B cell (primary cell): ENCODE results near the gene CLCNKA. TPM values are rescaled to one million over a fixed set of nuclear protein-coding genes. Genes with fewer than 3 reads are reported as not detected.

ENCODE experiments used
- ATAC-seq: fragments of 200-7000 bp; cut with Tn5 transposase; one replicate; pipeline ENCODE4 v1.10.0; 2021; ENCODE audit warnings: low read depth, mild to moderate bottlenecking, moderate number of reproducible peaks, moderate library complexity
- CTCF ChIA-PET: fragments of 350-600 bp; sonication (Branson Sonifier 250); formaldehyde crosslinking; loops from one replicate; lab custom pipeline; 2021; ENCODE audit warnings: antibody characterized with exemption, inconsistent platforms; lab: Charles Lee
- POLR2A ChIA-PET: fragments of 350-600 bp; sonication (Branson Sonifier 250); formaldehyde crosslinking; loops from one replicate; lab custom pipeline; 2021; ENCODE audit warnings: antibody characterized with exemption; lab: Charles Lee
- DNase-seq: peaks from one replicate; pipeline ENCODE4 v3.0.0; 2013
- H2AFZ ChIP-seq: 2 replicates; pipeline ENCODE4 v1.6.1; 2012; ENCODE audit warnings: mild to moderate bottlenecking, low read depth, low read length; ENCODE audit not compliant: insufficient read depth, poor library complexity, severe bottlenecking
- H3K27ac ChIP-seq, 2 donors: 1 replicate in 1 of 2; 2 replicates in 1 of 2; pipeline ENCODE4 v1.5.1; 2012 to 2013; ENCODE audit warnings: low read length in 2 of 2, mild to moderate bottlenecking in 2 of 2, moderate library complexity in 1 of 2
- H3K27me3 ChIP-seq, 4 experiments: fragments of 200-600 bp in 1 of 4; sonication (generic) in 1 of 4; replicated peaks in 1 of 4; 1 replicate in 2 of 4; 2 replicates in 2 of 4; pipeline versions ENCODE4 v1.6.1 to v1.7.0; 2013 to 2016; ENCODE audit warnings: low read length in 3 of 4, mild to moderate bottlenecking in 2 of 4, mixed read lengths in 1 of 4, moderate library complexity in 1 of 4; ENCODE audit not compliant: insufficient read depth in 4 of 4, control insufficient read depth in 3 of 4; ENCODE audit errors: control extremely low read depth in 1 of 4
- H3K36me3 ChIP-seq, 2 experiments: replicated peaks in 1 of 2; 1 replicate in 1 of 2; 2 replicates in 1 of 2; pipeline versions ENCODE4 v1.6.1 to v1.7.1; 2013; ENCODE audit warnings: low read length in 1 of 2; ENCODE audit not compliant: insufficient read depth in 2 of 2, control insufficient read depth in 1 of 2; ENCODE audit errors: control extremely low read depth in 1 of 2, extremely low read depth in 1 of 2
- H3K4me1 ChIP-seq, 2 donors: fragments of 200-600 bp in 1 of 2; sonication (generic) in 1 of 2; 1 replicate in 1 of 2; 2 replicates in 1 of 2; pipeline versions ENCODE4 v1.5.1 to v1.6.1; 2013 to 2017; ENCODE audit warnings: low read length in 2 of 2; ENCODE audit not compliant: control insufficient read depth in 2 of 2, insufficient read depth in 2 of 2
- H3K4me2 ChIP-seq: replicated peaks from 2 replicates; pipeline ENCODE3; 2012; ENCODE audit warnings: mild to moderate bottlenecking, low read depth, low read length; ENCODE audit not compliant: poor library complexity, severe bottlenecking
- H3K4me3 ChIP-seq, 5 experiments: fragments of 200-600 bp in 1 of 5; sonication (generic) in 1 of 5; 1 replicate in 3 of 5; 2 replicates in 2 of 5; pipeline versions ENCODE4 v1.5.1 to v1.7.0; 2011 to 2016; ENCODE audit warnings: low read length in 4 of 5, mild to moderate bottlenecking in 4 of 5, low read depth in 2 of 5, control low read depth in 1 of 5, moderate library complexity in 1 of 5; ENCODE audit not compliant: insufficient read depth in 1 of 5; ENCODE audit errors: control extremely low read depth in 1 of 5, extremely low read depth in 1 of 5
- H3K79me2 ChIP-seq: fragments of 200-600 bp; sonication (generic); one replicate; pipeline ENCODE4 v1.6.0; 2016; ENCODE audit warnings: low read length; ENCODE audit not compliant: control insufficient read depth, insufficient read depth
- H3K9ac ChIP-seq: fragments of 200-600 bp; sonication (generic); 2 replicates; pipeline ENCODE4 v1.6.1; 2017; ENCODE audit warnings: mild to moderate bottlenecking, low read length, moderate library complexity
- H3K9me3 ChIP-seq, 3 donors: one replicate each; pipeline versions ENCODE4 v1.6.1 to v1.7.1; 2013; ENCODE audit warnings: low read length in 2 of 3; ENCODE audit not compliant: control insufficient read depth in 2 of 3, insufficient read depth in 1 of 3; ENCODE audit errors: control extremely low read depth in 1 of 3
- H4K20me1 ChIP-seq: 2 replicates; pipeline ENCODE4 v1.6.0; 2012; ENCODE audit warnings: mild to moderate bottlenecking, low read length; ENCODE audit not compliant: insufficient read depth, control insufficient read depth, poor library complexity, severe bottlenecking
- H3K27ac Mint-ChIP-seq: one replicate; pipeline ENCODE4 v1.8.0; 2021; ENCODE audit warnings: mixed read lengths
- H3K27me3 Mint-ChIP-seq: one replicate; pipeline ENCODE4 v1.8.0; 2021; ENCODE audit warnings: mixed read lengths
- H3K4me1 Mint-ChIP-seq: one replicate; pipeline ENCODE4 v1.8.0; 2021; ENCODE audit warnings: mixed read lengths
- H3K4me3 Mint-ChIP-seq: one replicate; pipeline ENCODE4 v1.8.0; 2021; ENCODE audit warnings: mixed read lengths
- H3K9me3 Mint-ChIP-seq: one replicate; pipeline ENCODE4 v1.8.0; 2022; ENCODE audit warnings: mixed read lengths; ENCODE audit not compliant: insufficient read depth
- EZH2 ChIP-seq: IDR thresholded peaks from 2 replicates; pipeline ENCODE4 v1.6.1; 2012; ENCODE audit warnings: borderline replicate concordance, low read depth, mild to moderate bottlenecking, moderate library complexity, low read length; ENCODE audit not compliant: insufficient read depth, poor library complexity, severe bottlenecking
- WGBS: methylation state at CpG from one replicate; pipeline ENCODE4 v1.1.5; 2013; ENCODE audit warnings: missing lambda C conversion rate; ENCODE audit not compliant: insufficient coverage; 5-methylcytosine and 5-hydroxymethylcytosine counted together
- intact Hi-C: fragments of 100-400 bp; cut with micrococcal nuclease; formaldehyde crosslinking; loops from one replicate; pipeline ENCODE4 v1.10.0; 2022
- polyA plus RNA-seq: library from polyadenylated mRNA; depleted of rRNA; stranded (reverse); fragments of >200 nt; gene quantifications from 2 replicates; pipeline ENCODE4 v1.2.3, GENCODE V29; 2012
- total RNA-seq, 2 donors: library from RNA; stranded (reverse); fragments of 120-200 nt in 1 of 2; gene quantifications; 1 replicate in 1 of 2; 2 replicates in 1 of 2; pipeline versions ENCODE4 v1.2.3 to v1.2.4, GENCODE V29; 2013 to 2022
- TF ChIP-seq, protein P1 (sequence below): fragments of 200-600 bp; IDR thresholded peaks from one replicate; pipeline ENCODE4 v1.8.0; 2022; ENCODE audit warnings: antibody characterized with exemption, mild to moderate bottlenecking

Gene CLCNKA
- total and polyA plus RNA-seq, 2 donors (not counting 1 experiment from before 2014, with no cell fraction given) = 0.03 TPM; not detected in 1

DNA sequence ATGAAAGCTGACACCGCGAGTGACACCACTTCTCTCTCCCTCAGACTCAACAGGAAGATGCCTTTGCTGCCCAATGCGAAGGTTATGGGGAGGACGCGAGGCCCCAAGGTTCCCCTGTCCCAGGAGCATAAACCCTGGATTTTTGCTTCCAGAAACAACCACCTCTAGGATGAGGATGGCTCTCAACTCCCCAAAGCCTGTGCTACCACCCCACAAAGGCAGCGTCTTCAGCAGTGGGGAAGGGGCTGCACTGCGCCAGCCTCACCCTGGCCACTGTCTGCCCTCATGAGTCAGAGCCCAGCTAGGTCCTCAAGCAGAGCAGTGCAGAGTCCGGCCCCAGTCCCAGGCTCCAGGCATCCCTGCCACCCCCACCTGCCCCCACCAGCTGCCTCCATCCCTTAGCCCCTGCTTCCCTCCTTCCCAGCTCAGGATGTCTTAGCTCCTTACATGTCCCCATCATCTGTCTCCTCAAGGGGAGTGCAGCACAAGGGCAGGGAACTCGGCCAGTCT, 24.7 kb upstream of the CLCNKA start:
- DNase-seq (no peak), ATAC-seq (no peak)
- 94% methylated on average over 7 of the region's 9 CpGs for WGBS
- Histone ChIP-seq H3K36me3 (no peaks in the 10 kb centered on the region), H2AFZ (no peak overlapping the region), H3K4me1 (no peaks in the 10 kb centered on the region), H3K9me3 (no peaks in the 10 kb centered on the region), H4K20me1 (no peaks in the 10 kb centered on the region), H3K4me3 (no peak overlapping the region), H3K9ac (no peak overlapping the region), H3K4me2 (no peak overlapping the region), H3K27me3 (no peaks in the 10 kb centered on the region), H3K27ac (no peak overlapping the region), H3K79me2 (no peaks in the 10 kb centered on the region)
- Mint-ChIP-seq H3K4me1 (no peaks in the 10 kb centered on the region), H3K4me3 (no peak overlapping the region), H3K9me3 (no peaks in the 10 kb centered on the region), H3K27me3 (no peaks in the 10 kb centered on the region), H3K27ac (no peak overlapping the region)
- TF ChIP-seq EZH2 = no peak
- TF ChIP-seq, protein P1, sequence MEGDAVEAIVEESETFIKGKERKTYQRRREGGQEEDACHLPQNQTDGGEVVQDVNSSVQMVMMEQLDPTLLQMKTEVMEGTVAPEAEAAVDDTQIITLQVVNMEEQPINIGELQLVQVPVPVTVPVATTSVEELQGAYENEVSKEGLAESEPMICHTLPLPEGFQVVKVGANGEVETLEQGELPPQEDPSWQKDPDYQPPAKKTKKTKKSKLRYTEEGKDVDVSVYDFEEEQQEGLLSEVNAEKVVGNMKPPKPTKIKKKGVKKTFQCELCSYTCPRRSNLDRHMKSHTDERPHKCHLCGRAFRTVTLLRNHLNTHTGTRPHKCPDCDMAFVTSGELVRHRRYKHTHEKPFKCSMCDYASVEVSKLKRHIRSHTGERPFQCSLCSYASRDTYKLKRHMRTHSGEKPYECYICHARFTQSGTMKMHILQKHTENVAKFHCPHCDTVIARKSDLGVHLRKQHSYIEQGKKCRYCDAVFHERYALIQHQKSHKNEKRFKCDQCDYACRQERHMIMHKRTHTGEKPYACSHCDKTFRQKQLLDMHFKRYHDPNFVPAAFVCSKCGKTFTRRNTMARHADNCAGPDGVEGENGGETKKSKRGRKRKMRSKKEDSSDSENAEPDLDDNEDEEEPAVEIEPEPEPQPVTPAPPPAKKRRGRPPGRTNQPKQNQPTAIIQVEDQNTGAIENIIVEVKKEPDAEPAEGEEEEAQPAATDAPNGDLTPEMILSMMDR = no peak
- intact Hi-C loops = no loop called here
- CTCF ChIA-PET = interaction anchor here (0.9 kb wide), 2 partner anchors 12 to 182 kb away, joined by 3 to 6 read pairs; no protein-coding TSS in a partner anchor
- POLR2A ChIA-PET = interaction anchor here (0.7 to 0.9 kb wide), 2 partner anchors 161 to 307 kb away, joined by 3 to 6 read pairs; no protein-coding TSS in a partner anchor

DNA sequence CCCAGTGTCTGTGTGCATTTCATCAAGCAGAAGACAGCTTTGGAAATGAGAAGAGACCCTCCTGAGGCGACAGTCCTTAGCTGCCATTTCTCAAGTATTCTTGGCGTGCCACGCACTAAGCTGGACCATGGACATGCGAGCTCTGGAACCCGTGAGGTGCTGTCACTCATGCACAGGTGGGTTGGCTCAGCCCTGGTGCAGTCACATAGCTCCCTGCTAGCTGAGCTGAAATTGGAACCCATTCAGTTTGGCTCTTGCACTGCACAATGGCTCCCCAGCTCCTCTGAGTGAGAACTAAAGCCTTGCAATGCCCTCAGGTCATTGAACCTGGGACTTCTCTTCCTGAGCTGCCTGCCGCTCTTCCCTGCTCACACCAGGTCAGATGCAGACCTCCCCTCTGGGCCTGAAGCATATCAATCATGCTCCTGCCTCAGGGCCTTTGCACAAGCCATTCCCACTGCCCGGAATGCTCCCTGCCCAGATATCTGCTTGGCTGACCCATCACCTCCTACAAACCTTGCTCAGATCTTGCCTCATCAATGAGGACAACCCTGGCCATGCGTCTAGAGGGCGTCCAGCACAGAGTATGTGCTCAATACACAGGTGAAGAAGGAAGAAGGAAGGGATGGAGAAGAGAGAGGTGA, 24.1 kb upstream of the CLCNKA start:
- Mint-ChIP-seq H3K27me3 (no peaks in the 10 kb centered on the region), H3K27ac (no peak overlapping the region), H3K9me3 (no peaks in the 10 kb centered on the region), H3K4me1 (no peaks in the 10 kb centered on the region), H3K4me3 (no peak overlapping the region)
- H3K9me3 ChIP-seq = no peaks in the 10 kb centered on the region
- H3K4me2 ChIP-seq = no peak overlapping the region
- ChIA-PET CTCF (interaction anchor here (0.9 to 1.4 kb wide), 4 partner anchors 10 to 194 kb away, joined by 3 to 6 read pairs (median 4); no protein-coding TSS in a partner anchor), POLR2A (interaction anchor here (0.7 to 0.9 kb wide), 2 partner anchors 161 to 306 kb away, joined by 3 to 6 read pairs; no protein-coding TSS in a partner anchor)
- no peak for ATAC-seq
- H3K4me1 ChIP-seq = no peaks in the 10 kb centered on the region
- 98% methylated on average over 8 of the region's 9 CpGs for WGBS
- no peaks in the 10 kb centered on the region for H3K79me2 ChIP-seq
- H3K9ac ChIP-seq = no peak overlapping the region
- DNase-seq = no peak
- no peaks in the 10 kb centered on the region for H3K36me3 ChIP-seq
- H3K27me3 ChIP-seq = no peaks in the 10 kb centered on the region
- H4K20me1 ChIP-seq = no peaks in the 10 kb centered on the region
- no peak overlapping the region for H3K4me3 ChIP-seq
- TF ChIP-seq, protein P1 = no peak
- TF ChIP-seq EZH2 = no peak
- intact Hi-C loops = no loop called here
- H2AFZ ChIP-seq = no peak overlapping the region
- no peak overlapping the region for H3K27ac ChIP-seq
